H1 (cell line): ENCODE data around the gene PTK6.

Experiments used
- ATF3 ChIP-seq: IDR thresholded peaks from 2 replicates; pipeline ENCODE4 v1.6.1; 2011; ENCODE audit warnings: low read depth, mild to moderate bottlenecking, low read length; ENCODE audit not compliant: insufficient read depth
- BCL11A ChIP-seq, 2 experiments: IDR thresholded peaks; one replicate each; pipeline ENCODE4 v1.6.1; 2011; ENCODE audit warnings: low read depth in 2 of 2, low read length in 2 of 2, mild to moderate bottlenecking in 2 of 2
- CEBPB ChIP-seq: IDR thresholded peaks from 2 replicates; pipeline ENCODE4 v1.6.1; 2012; ENCODE audit warnings: low read depth, low read length
- CTCF ChIP-seq, 3 experiments: IDR thresholded peaks; 1 replicate in 2 of 3; 2 replicates in 1 of 3; pipeline versions ENCODE4 v1.5.1 to v1.6.1; 2011; ENCODE audit warnings: low read length in 3 of 3, mild to moderate bottlenecking in 3 of 3, inconsistent platforms in 2 of 3, low read depth in 1 of 3, moderate library complexity in 1 of 3; ENCODE audit not compliant: insufficient read depth in 1 of 3; ENCODE audit errors: control extremely low read depth in 1 of 3
- EZH2 ChIP-seq: fragments of 200-600 bp; sonication (generic); IDR thresholded peaks from 2 replicates; pipeline ENCODE4 v1.7.1; 2012; ENCODE audit warnings: low read depth, mild to moderate bottlenecking, moderate library complexity, low read length, inconsistent platforms; ENCODE audit not compliant: severe bottlenecking
- MAX ChIP-seq: IDR thresholded peaks from 2 replicates; pipeline ENCODE4 v1.6.1; 2012; ENCODE audit warnings: inconsistent platforms
- POLR2AphosphoS5 ChIP-seq: IDR thresholded peaks from 2 replicates; pipeline ENCODE4 v1.6.1; 2011; ENCODE audit warnings: low read depth, low read length
- RAD21 ChIP-seq, 2 experiments: IDR thresholded peaks in 1 of 2; conservative IDR thresholded peaks in 1 of 2; 2 replicates each; pipeline ENCODE4 v1.6.1; 2011; ENCODE audit warnings: low read depth in 2 of 2, low read length in 2 of 2, improper control_type of control experiment in 1 of 2, inconsistent platforms in 1 of 2, mild to moderate bottlenecking in 1 of 2, moderate library complexity in 1 of 2
- RFX5 ChIP-seq: IDR thresholded peaks from 2 replicates; pipeline ENCODE4 v1.6.1; 2011; ENCODE audit warnings: low read depth, low read length, improper control_type of control experiment, borderline replicate concordance
- RXRA ChIP-seq: IDR thresholded peaks from 2 replicates; pipeline ENCODE4 v1.6.1; 2011; ENCODE audit warnings: low read depth, mild to moderate bottlenecking, low read length, moderate library complexity; ENCODE audit not compliant: insufficient read depth
- SUZ12 ChIP-seq: fragments of 200-600 bp; sonication (generic); IDR thresholded peaks from 2 replicates; pipeline ENCODE4 v1.6.1; 2012; ENCODE audit warnings: mild to moderate bottlenecking, inconsistent platforms, low read length, moderate library complexity, mixed read lengths

- TF ChIP-seq BCL11A (IDR thresholded peaks at IDR 0.05; ENCODE audit: low read depth in 2 of 2, low read length in 2 of 2), result no peak
- TF ChIP-seq CTCF (IDR thresholded peaks at IDR 0.05; ENCODE audit: control extremely low read depth in 1 of 3, insufficient read depth in 1 of 3, low read depth in 1 of 3, low read length in 3 of 3), result no peak
- 0 out of 2 replicates have a peak, but pooled peaks have one; percentile 3 for TF ChIP-seq MAX
- no peak for TF ChIP-seq RAD21 (IDR thresholded peaks at IDR 0.05 in 1 of 2, conservative IDR thresholded peaks at IDR 0.05 in 1 of 2; ENCODE audit: low read depth in 2 of 2, low read length in 2 of 2)
- TF ChIP-seq SUZ12, result no peak
- TF ChIP-seq CEBPB, result no peak
- TF ChIP-seq EZH2, result no peak
- TF ChIP-seq RXRA, result no peak
- no peak for TF ChIP-seq ATF3
- no peak for TF ChIP-seq RFX5
- no peak for TF ChIP-seq POLR2AphosphoS5
Observed at GRCh38 chr20:63501818-63502670, 35.1 kb downstream of the PTK6 start.
